GM18508 (cell line): ENCODE measurements around the gene OSMR.
"Not testable (repeated sequence)": the region's sequence is repeated elsewhere in the genome, so short reads cannot be mapped to it uniquely, and the experiment has no call there.

ENCODE experiments used
- ATAC-seq: cut with Tn5 transposase; IDR thresholded peaks from one replicate; pipeline ENCODE4 v1.9.1; 2021; ENCODE audit warnings: moderate number of reproducible peaks; ENCODE audit not compliant: insufficient read depth, unreplicated experiment

OSMR gene

GRCh38 chr5:38830521-38831051 is 15.2 kb upstream of the OSMR start:
- ATAC-seq: no peak

GRCh38 chr5:38831117-38831516 is 14.7 kb upstream of the OSMR start:
- ATAC-seq: no peak

- ATAC-seq: no peak
Measured at GRCh38 chr5:38831909-38832308, 13.9 kb upstream of the OSMR start.

- no peak for ATAC-seq
Measured at GRCh38 chr5:38832810-38833209, 13.0 kb upstream of the OSMR start.

- ATAC-seq: no peak
Measured at GRCh38 chr5:38835887-38836286, 9.9 kb upstream of the OSMR start.

GRCh38 chr5:38837416-38837815 is 8.4 kb upstream of the OSMR start:
- no peak for ATAC-seq

- ATAC-seq: no peak
Measured at GRCh38 chr5:38837932-38838331, 7.9 kb upstream of the OSMR start.

- no peak for ATAC-seq
Measured at GRCh38 chr5:38843665-38844064, 2.1 kb upstream of the OSMR start.

- ATAC-seq: no peak
Measured at GRCh38 chr5:38846379-38847011, 683 bp downstream of the OSMR start.

GRCh38 chr5:38847559-38848347 is 1.9 kb downstream of the OSMR start:
- ATAC-seq: no peak

GRCh38 chr5:38848637-38849036 is 2.8 kb downstream of the OSMR start:
- ATAC-seq: no peak

- not testable (repeated sequence) for ATAC-seq
Measured at GRCh38 chr5:38851640-38852039, 5.8 kb downstream of the OSMR start.

- no peak for ATAC-seq
Measured at GRCh38 chr5:38853753-38854470, 8.1 kb downstream of the OSMR start.

GRCh38 chr5:38854907-38855306 is 9.1 kb downstream of the OSMR start:
- ATAC-seq: no peak

- no peak for ATAC-seq
Measured at GRCh38 chr5:38856660-38857059, 10.8 kb downstream of the OSMR start.

- ATAC-seq: no peak
Measured at GRCh38 chr5:38858839-38859238, 13.0 kb downstream of the OSMR start.

GRCh38 chr5:38861986-38862770 is 16.4 kb downstream of the OSMR start:
- not testable (repeated sequence) for ATAC-seq

- ATAC-seq: no peak
Measured at GRCh38 chr5:38866362-38867031, 20.7 kb downstream of the OSMR start.

GRCh38 chr5:38867032-38867398 is 21.2 kb downstream of the OSMR start:
- no peak for ATAC-seq

- ATAC-seq: no peak
Measured at GRCh38 chr5:38867416-38867815, 21.6 kb downstream of the OSMR start.
